ENCODE results near the gene CHL1. TPM values are rescaled to one million over a fixed set of nuclear protein-coding genes. Genes with fewer than 3 reads are reported as not detected.

CHL1 gene
- polyA plus RNA-seq, 6 donors from 2014 or later, result 3.6 to 45.7 (median 17.1) TPM

- H3K27me3 Mint-ChIP-seq, result peaks cover 0 to 6% (median 0%) of the 10 kb centered on the region in 3 donors
- no peaks in the 10 kb centered on the region for H3K4me1 Mint-ChIP-seq
- H3K36me3 Mint-ChIP-seq, result no peaks in the 10 kb centered on the region
- no peak overlapping the region for H3K27ac Mint-ChIP-seq
- no peak for DNase-seq
- no peak overlapping the region for H3K4me3 Mint-ChIP-seq
- ATAC-seq (ENCODE audit: low read depth in 2 of 2), result no peak
- H3K9me3 Mint-ChIP-seq, result peaks cover 0 to 3% (median 0%) of the 10 kb centered on the region in 7 donors
Measured at GRCh38 chr3:454986-455385, 258.4 kb downstream of the CHL1 start.

GRCh38 chr3:458124-458523 is 261.6 kb downstream of the CHL1 start:
- Mint-ChIP-seq H3K27ac (no peak overlapping the region), H3K4me3 (no peak overlapping the region), H3K9me3 (peaks cover 0 to 3% (median 0%) of the 10 kb centered on the region in 7 donors), H3K27me3 (no peaks in the 10 kb centered on the region), H3K36me3 (no peaks in the 10 kb centered on the region), H3K4me1 (no peaks in the 10 kb centered on the region)
- DNase-seq, result no peak
- ATAC-seq (ENCODE audit: low read depth in 2 of 2), result no peak

DNA sequence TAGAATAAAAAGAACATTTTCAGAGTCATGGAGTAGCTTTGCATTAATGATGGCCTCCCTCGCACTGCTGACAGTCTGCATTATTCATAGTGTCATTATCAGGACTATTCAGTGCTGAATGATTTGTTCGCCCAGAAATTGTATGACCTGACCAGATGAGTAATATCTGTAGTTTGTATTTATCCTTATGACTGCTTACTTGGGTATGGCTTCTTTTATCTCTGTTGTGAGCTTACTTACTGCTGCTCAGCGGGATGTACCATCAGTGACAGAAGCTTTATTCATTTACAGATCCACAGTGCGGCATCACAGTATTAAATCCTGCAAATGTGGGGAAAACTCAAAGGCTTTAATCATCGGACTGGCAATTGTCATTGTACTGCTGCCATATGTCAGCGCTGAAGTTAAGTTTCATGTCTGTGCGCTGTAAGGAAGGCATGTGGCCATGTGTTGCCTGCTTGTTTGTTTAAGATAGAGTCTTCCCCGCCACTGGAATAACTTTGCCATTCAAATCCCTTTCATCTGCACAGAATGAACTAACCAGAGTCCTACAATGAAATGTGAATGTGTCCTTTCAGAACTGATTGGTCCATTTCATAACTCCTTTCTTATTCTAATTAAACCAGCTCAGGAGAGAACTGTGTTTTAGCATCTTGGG is 262.2 kb downstream of the CHL1 start:
- Mint-ChIP-seq H3K27me3 (no peaks in the 10 kb centered on the region), H3K36me3 (no peaks in the 10 kb centered on the region), H3K27ac (no peak overlapping the region), H3K9me3 (peaks cover 0 to 3% (median 0%) of the 10 kb centered on the region in 7 donors), H3K4me1 (no peaks in the 10 kb centered on the region), H3K4me3 (no peak overlapping the region)
- DNase-seq, result no peak
- ATAC-seq (ENCODE audit: low read depth in 2 of 2), result no peak
